Trophoblast cell (in vitro differentiated cells and primary cell): Measurements from ENCODE around the gene CACNA2D3.

ENCODE experiments used
- DNase-seq, 2 donors: peaks; one replicate each; pipeline ENCODE4 v3.0.0-alpha.2; 2016
- H2AFZ ChIP-seq: 2 replicates; pipeline ENCODE4 v1.6.1; 2013; ENCODE audit warnings: low read length, moderate library complexity, mild to moderate bottlenecking; ENCODE audit not compliant: insufficient read depth, poor library complexity
- H2AK5ac ChIP-seq: 2 replicates; pipeline ENCODE4 v1.6.1; 2013; ENCODE audit warnings: mild to moderate bottlenecking, low read length
- H2BK120ac ChIP-seq: 2 replicates; pipeline ENCODE4 v1.6.1; 2013; ENCODE audit warnings: low read length, mild to moderate bottlenecking, moderate library complexity; ENCODE audit not compliant: insufficient read depth, poor library complexity
- H2BK12ac ChIP-seq: 2 replicates; pipeline ENCODE4 v1.6.1; 2013; ENCODE audit warnings: mild to moderate bottlenecking, low read length, moderate library complexity
- H2BK5ac ChIP-seq: 2 replicates; pipeline ENCODE4 v1.6.1; 2013; ENCODE audit warnings: low read length, low read depth, moderate library complexity, mild to moderate bottlenecking; ENCODE audit not compliant: poor library complexity
- H3K14ac ChIP-seq: 2 replicates; pipeline ENCODE4 v1.6.1; 2013; ENCODE audit warnings: mild to moderate bottlenecking, low read length
- H3K18ac ChIP-seq: 2 replicates; pipeline ENCODE4 v1.6.1; 2013; ENCODE audit warnings: mild to moderate bottlenecking, low read length
- H3K23ac ChIP-seq: 2 replicates; pipeline ENCODE4 v1.6.1; 2013; ENCODE audit warnings: low read length
- H3K27ac ChIP-seq: 2 replicates; pipeline ENCODE4 v1.5.1; 2013; ENCODE audit warnings: low read depth, mild to moderate bottlenecking, inconsistent platforms, low read length, moderate library complexity
- H3K27me3 ChIP-seq: 2 replicates; pipeline ENCODE4 v1.6.1; 2013; ENCODE audit warnings: inconsistent platforms, mild to moderate bottlenecking, low read length, moderate library complexity; ENCODE audit not compliant: insufficient read depth
- H3K36me3 ChIP-seq, 2 experiments: 1 replicate in 1 of 2; 2 replicates in 1 of 2; pipeline ENCODE4 v1.6.1; 2013; ENCODE audit warnings: low read length in 2 of 2, mild to moderate bottlenecking in 2 of 2, moderate library complexity in 1 of 2; ENCODE audit not compliant: insufficient read depth in 2 of 2, control insufficient read depth in 1 of 2
- H3K4ac ChIP-seq: 2 replicates; pipeline ENCODE4 v1.6.1; 2013; ENCODE audit warnings: low read depth, mild to moderate bottlenecking, low read length, moderate library complexity
- H3K4me1 ChIP-seq, 2 experiments: 1 replicate in 1 of 2; 2 replicates in 1 of 2; pipeline ENCODE4 v1.6.1; 2013; ENCODE audit warnings: low read length in 2 of 2, mild to moderate bottlenecking in 2 of 2, moderate library complexity in 1 of 2; ENCODE audit not compliant: insufficient read depth in 2 of 2, control insufficient read depth in 1 of 2
- H3K4me2 ChIP-seq: 2 replicates; pipeline ENCODE4 v1.6.1; 2013; ENCODE audit warnings: inconsistent platforms, mild to moderate bottlenecking, low read length, moderate library complexity
- H3K4me3 ChIP-seq: 2 replicates; pipeline ENCODE4 v1.5.1; 2013; ENCODE audit warnings: mild to moderate bottlenecking, low read depth, low read length, inconsistent platforms
- H3K79me1 ChIP-seq: one replicate; pipeline ENCODE4 v1.6.1; 2013; ENCODE audit warnings: low read length
- H3K79me2 ChIP-seq: 2 replicates; pipeline ENCODE4 v1.6.1; 2013; ENCODE audit warnings: low read length, mild to moderate bottlenecking; ENCODE audit not compliant: control insufficient read depth, insufficient read depth, poor library complexity
- H3K9ac ChIP-seq: 2 replicates; pipeline ENCODE4 v1.6.1; 2013; ENCODE audit warnings: mild to moderate bottlenecking, low read length
- H3K9me3 ChIP-seq: 2 replicates; pipeline ENCODE4 v1.6.1; 2013; ENCODE audit warnings: low read depth, mild to moderate bottlenecking, control low read depth, inconsistent platforms, low read length; ENCODE audit not compliant: insufficient read depth
- H4K12ac ChIP-seq: 2 replicates; pipeline ENCODE4 v1.6.1; 2013; ENCODE audit warnings: low read depth, mild to moderate bottlenecking, low read length, moderate library complexity
- H4K8ac ChIP-seq: 2 replicates; pipeline ENCODE4 v1.6.1; 2013; ENCODE audit warnings: low read depth, mild to moderate bottlenecking, low read length, moderate library complexity
- H4K91ac ChIP-seq: one replicate; pipeline ENCODE4 v1.6.1; 2013; ENCODE audit warnings: low read depth, mild to moderate bottlenecking, low read length, moderate library complexity
- WGBS: extraction: QIAGEN DNeasy Blood & Tissue Kit; methylation state at CpG from one replicate; pipeline ENCODE4 v1.1.7; 2013; ENCODE audit warnings: missing lambda C conversion rate; ENCODE audit not compliant: insufficient read length, insufficient coverage; ENCODE audit errors: extremely low coverage; 5-methylcytosine and 5-hydroxymethylcytosine counted together

CACNA2D3 gene

GRCh38 chr3:54827776-54828175, 705.4 kb downstream of the CACNA2D3 start:
- Histone ChIP-seq H3K79me1 (no peaks in the 10 kb centered on the region), H3K4ac (no peak overlapping the region), H3K4me3 (no peak overlapping the region), H3K14ac (no peak overlapping the region), H2BK12ac (no peak overlapping the region), H2AFZ (no peak overlapping the region), H3K79me2 (no peaks in the 10 kb centered on the region), H2AK5ac (no peak overlapping the region), H3K36me3 (no peaks in the 10 kb centered on the region), H4K8ac (no peak overlapping the region), H3K18ac (no peak overlapping the region), H3K27ac (no peak overlapping the region), H3K9ac (no peak overlapping the region), H3K4me1 (peaks cover 0 to 2% of the 10 kb centered on the region in 2 experiments), H2BK120ac (no peak overlapping the region), H2BK5ac (no peak overlapping the region), H3K4me2 (no peak overlapping the region), H4K91ac (no peak overlapping the region), H4K12ac (no peak overlapping the region), H3K27me3 (no peaks in the 10 kb centered on the region), H3K23ac (no peak overlapping the region), H3K9me3 (peaks cover 3% of the 10 kb centered on the region)
- WGBS = no CpG with 5 or more reads among the region's 2 CpGs
- DNase-seq = no peak

- Histone ChIP-seq H3K4me3 (no peak overlapping the region), H3K4ac (no peak overlapping the region), H2AFZ (no peak overlapping the region), H3K27me3 (no peaks in the 10 kb centered on the region), H2BK120ac (no peak overlapping the region), H3K79me2 (no peaks in the 10 kb centered on the region), H4K8ac (no peak overlapping the region), H3K4me1 (peaks cover 0 to 3% of the 10 kb centered on the region in 2 experiments), H3K23ac (no peak overlapping the region), H2AK5ac (no peak overlapping the region), H4K91ac (no peak overlapping the region), H3K9me3 (peaks cover 3% of the 10 kb centered on the region), H3K27ac (no peak overlapping the region), H3K9ac (no peak overlapping the region), H3K79me1 (no peaks in the 10 kb centered on the region), H3K4me2 (no peak overlapping the region), H2BK5ac (no peak overlapping the region), H3K14ac (no peak overlapping the region), H4K12ac (no peak overlapping the region), H3K18ac (no peak overlapping the region), H3K36me3 (no peaks in the 10 kb centered on the region), H2BK12ac (no peak overlapping the region)
- DNase-seq = peak; percentile 22 to 76
- WGBS = no CpG with 5 or more reads among the region's 8 CpGs
These were observed 708.3 kb downstream of the CACNA2D3 start for GRCh38 chr3:54830658-54831057.

GRCh38 chr3:54831112-54831511, 708.8 kb downstream of the CACNA2D3 start:
- H3K27ac ChIP-seq = no peak overlapping the region
- H2AK5ac ChIP-seq = peak overlapping the region; percentile 29
- H4K8ac ChIP-seq = no peak overlapping the region
- H3K79me2 ChIP-seq = no peaks in the 10 kb centered on the region
- no peaks in the 10 kb centered on the region for H3K36me3 ChIP-seq
- no peak overlapping the region for H3K23ac ChIP-seq
- H2BK120ac ChIP-seq = no peak overlapping the region
- H3K9me3 ChIP-seq = peaks cover 3% of the 10 kb centered on the region
- no peak overlapping the region for H3K9ac ChIP-seq
- H3K27me3 ChIP-seq = no peaks in the 10 kb centered on the region
- no peak overlapping the region for H3K18ac ChIP-seq
- H3K4me3 ChIP-seq = no peak overlapping the region
- no peak overlapping the region for H2BK12ac ChIP-seq
- peaks cover 0 to 3% of the 10 kb centered on the region in 2 experiments for H3K4me1 ChIP-seq
- no peak overlapping the region for H2BK5ac ChIP-seq
- no peak overlapping the region for H2AFZ ChIP-seq
- no peak overlapping the region for H4K91ac ChIP-seq
- no peak overlapping the region for H4K12ac ChIP-seq
- no peaks in the 10 kb centered on the region for H3K79me1 ChIP-seq
- no peak overlapping the region for H3K14ac ChIP-seq
- H3K4ac ChIP-seq = no peak overlapping the region
- no peak for DNase-seq
- WGBS = no CpG with 5 or more reads among the region's 2 CpGs
- H3K4me2 ChIP-seq = no peak overlapping the region

DNA sequence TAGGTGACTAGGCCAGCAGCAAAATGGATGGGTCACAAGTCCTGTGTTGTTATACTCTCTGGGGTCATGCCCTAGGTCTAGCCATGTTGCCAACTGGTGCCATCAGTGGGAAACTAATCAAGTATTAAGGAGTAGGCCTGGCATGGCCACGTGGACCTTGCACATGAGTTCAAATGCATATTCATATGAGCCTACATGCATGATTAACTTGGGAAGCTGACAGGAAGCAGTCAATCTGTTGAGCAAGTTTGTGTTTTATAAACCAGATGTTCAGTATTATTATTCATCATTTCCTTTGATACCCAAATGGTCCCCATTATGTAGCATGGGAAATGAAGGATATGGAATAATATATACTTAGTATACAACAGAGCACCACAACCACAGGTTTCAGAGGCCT, 710.5 kb downstream of the CACNA2D3 start:
- DNase-seq = no peak
- H3K9ac ChIP-seq = no peak overlapping the region
- WGBS = no CpG with 5 or more reads among the region's 1 CpG
- H4K12ac ChIP-seq = no peak overlapping the region
- no peak overlapping the region for H3K4me2 ChIP-seq
- no peak overlapping the region for H2BK12ac ChIP-seq
- H3K4me3 ChIP-seq = no peak overlapping the region
- no peaks in the 10 kb centered on the region for H3K79me1 ChIP-seq
- no peak overlapping the region for H2BK5ac ChIP-seq
- peaks cover 3% of the 10 kb centered on the region for H3K9me3 ChIP-seq
- no peak overlapping the region for H3K14ac ChIP-seq
- no peaks in the 10 kb centered on the region for H3K27me3 ChIP-seq
- no peaks in the 10 kb centered on the region for H3K36me3 ChIP-seq
- H3K79me2 ChIP-seq = no peaks in the 10 kb centered on the region
- H3K23ac ChIP-seq = no peak overlapping the region
- peaks cover 0 to 3% of the 10 kb centered on the region in 2 experiments for H3K4me1 ChIP-seq
- no peak overlapping the region for H3K27ac ChIP-seq
- H3K4ac ChIP-seq = no peak overlapping the region
- no peak overlapping the region for H4K91ac ChIP-seq
- no peak overlapping the region for H2AFZ ChIP-seq
- H2BK120ac ChIP-seq = no peak overlapping the region
- H2AK5ac ChIP-seq = no peak overlapping the region
- H4K8ac ChIP-seq = no peak overlapping the region
- H3K18ac ChIP-seq = no peak overlapping the region
